Ascending aorta (tissue), 2 donors: ENCODE results near the gene SLITRK2. TPM values are rescaled to one million over a fixed set of nuclear protein-coding genes. Genes with fewer than 3 reads are reported as not detected.

Source experiments
- DNase-seq, 2 donors: peaks; one replicate each; pipeline ENCODE4 v3.0.0-alpha.2; 2019; ENCODE audit warnings: low spot score in 2 of 2
- H3K27ac ChIP-seq, 2 donors: fragments of 200-600 bp; sonication (generic); one replicate each; pipeline ENCODE4 v1.5.1; 2016 to 2017; ENCODE audit warnings: mild to moderate bottlenecking in 1 of 2
- H3K27me3 ChIP-seq: fragments of 200-600 bp; sonication (generic); one replicate; pipeline ENCODE4 v1.5.1; 2017
- H3K36me3 ChIP-seq, 2 donors: fragments of 200-600 bp; sonication (generic); one replicate each; pipeline ENCODE4 v1.5.1; 2016
- H3K4me1 ChIP-seq, 2 donors: fragments of 200-600 bp; sonication (generic); one replicate each; pipeline ENCODE4 v1.5.1; 2016 to 2017; ENCODE audit warnings: mild to moderate bottlenecking in 1 of 2
- H3K4me3 ChIP-seq, 2 donors: fragments of 200-600 bp; sonication (generic); one replicate each; pipeline ENCODE4 v1.5.1; 2016 to 2017; ENCODE audit warnings: mild to moderate bottlenecking in 1 of 2
- H3K9me3 ChIP-seq, 2 donors: fragments of 200-600 bp; sonication (generic); one replicate each; pipeline ENCODE4 v1.5.1; 2016
- CTCF ChIP-seq, 3 experiments: fragments of 200-600 bp in 2 of 3; fragments of 450-650 bp in 1 of 3; sonication (generic) in 2 of 3; IDR thresholded peaks; one replicate each; pipeline ENCODE4 v1.5.1; 2016 to 2019; ENCODE audit warnings: antibody characterized with exemption in 3 of 3, mild to moderate bottlenecking in 1 of 3, moderate library complexity in 1 of 3
- intact Hi-C: fragments of 100-400 bp; cut with DNase I; formaldehyde crosslinking; loops from one replicate; pipeline ENCODE4 v1.15.1; 2023
- total RNA-seq: library from RNA; depleted of rRNA; stranded (reverse); fragments of >200 nt; gene quantifications from one replicate; pipeline ENCODE4 v1.1.0, GENCODE V29; 2016

SLITRK2 gene, protein sequence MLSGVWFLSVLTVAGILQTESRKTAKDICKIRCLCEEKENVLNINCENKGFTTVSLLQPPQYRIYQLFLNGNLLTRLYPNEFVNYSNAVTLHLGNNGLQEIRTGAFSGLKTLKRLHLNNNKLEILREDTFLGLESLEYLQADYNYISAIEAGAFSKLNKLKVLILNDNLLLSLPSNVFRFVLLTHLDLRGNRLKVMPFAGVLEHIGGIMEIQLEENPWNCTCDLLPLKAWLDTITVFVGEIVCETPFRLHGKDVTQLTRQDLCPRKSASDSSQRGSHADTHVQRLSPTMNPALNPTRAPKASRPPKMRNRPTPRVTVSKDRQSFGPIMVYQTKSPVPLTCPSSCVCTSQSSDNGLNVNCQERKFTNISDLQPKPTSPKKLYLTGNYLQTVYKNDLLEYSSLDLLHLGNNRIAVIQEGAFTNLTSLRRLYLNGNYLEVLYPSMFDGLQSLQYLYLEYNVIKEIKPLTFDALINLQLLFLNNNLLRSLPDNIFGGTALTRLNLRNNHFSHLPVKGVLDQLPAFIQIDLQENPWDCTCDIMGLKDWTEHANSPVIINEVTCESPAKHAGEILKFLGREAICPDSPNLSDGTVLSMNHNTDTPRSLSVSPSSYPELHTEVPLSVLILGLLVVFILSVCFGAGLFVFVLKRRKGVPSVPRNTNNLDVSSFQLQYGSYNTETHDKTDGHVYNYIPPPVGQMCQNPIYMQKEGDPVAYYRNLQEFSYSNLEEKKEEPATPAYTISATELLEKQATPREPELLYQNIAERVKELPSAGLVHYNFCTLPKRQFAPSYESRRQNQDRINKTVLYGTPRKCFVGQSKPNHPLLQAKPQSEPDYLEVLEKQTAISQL
- total RNA-seq: not detected

GRCh38 chrX:145817331-145818185 lies at the start of gene SLITRK2:
Gene SLITRK2 (plus strand): TSS chrX:145817829. CDS start chrX:145822426, 4,597 bp downstream.
- TF ChIP-seq CTCF (IDR thresholded peaks at IDR 0.05): no peak
- H3K36me3 ChIP-seq: no peaks in the 10 kb centered on the region
- no peaks in the 10 kb centered on the region for H3K9me3 ChIP-seq
- intact Hi-C loops: no loop called here
- peak within 1 kb of the TSS; percentile 17 to 54 for H3K4me3 ChIP-seq
- no peaks in the 10 kb centered on the region for H3K4me1 ChIP-seq
- H3K27me3 ChIP-seq: no peaks in the 10 kb centered on the region
- no peak within 1 kb of the TSS for H3K27ac ChIP-seq
- no peak for DNase-seq

DNA sequence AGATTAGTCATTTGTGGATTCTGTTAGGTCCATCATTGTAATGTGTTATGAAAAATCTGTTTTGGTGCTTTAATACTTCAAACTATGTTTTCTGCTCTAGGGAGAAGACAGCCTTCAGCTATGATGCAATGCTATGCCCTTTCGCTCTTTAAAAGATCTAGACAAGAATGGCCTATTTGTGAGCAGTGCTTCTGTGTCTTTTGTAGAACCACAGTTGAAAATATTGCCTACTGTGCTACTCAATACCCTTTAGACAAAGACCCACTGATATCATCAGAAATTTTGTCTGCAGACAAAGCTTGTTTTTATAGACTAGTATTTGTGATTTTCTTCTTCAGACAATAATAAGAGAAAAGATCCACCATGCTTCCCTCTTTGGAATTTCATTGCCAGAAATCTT lies 44.6 kb upstream of the SLITRK2 start:
- Histone ChIP-seq H3K27me3 (no peaks in the 10 kb centered on the region), H3K36me3 (no peaks in the 10 kb centered on the region), H3K9me3 (no peaks in the 10 kb centered on the region), H3K4me3 (no peak overlapping the region), H3K4me1 (no peaks in the 10 kb centered on the region), H3K27ac (no peak overlapping the region)
- no peak for TF ChIP-seq CTCF (IDR thresholded peaks at IDR 0.05)
- DNase-seq: no peak
- intact Hi-C loops: no loop called here

GRCh38 chrX:145792281-145792680 lies 25.3 kb upstream of the SLITRK2 start:
- no peak for TF ChIP-seq CTCF (IDR thresholded peaks at IDR 0.05)
- Histone ChIP-seq H3K4me1 (no peaks in the 10 kb centered on the region), H3K36me3 (no peaks in the 10 kb centered on the region), H3K27ac (no peak overlapping the region), H3K4me3 (no peak overlapping the region), H3K9me3 (no peaks in the 10 kb centered on the region), H3K27me3 (no peaks in the 10 kb centered on the region)
- intact Hi-C loops: no loop called here
- DNase-seq: no peak

DNA sequence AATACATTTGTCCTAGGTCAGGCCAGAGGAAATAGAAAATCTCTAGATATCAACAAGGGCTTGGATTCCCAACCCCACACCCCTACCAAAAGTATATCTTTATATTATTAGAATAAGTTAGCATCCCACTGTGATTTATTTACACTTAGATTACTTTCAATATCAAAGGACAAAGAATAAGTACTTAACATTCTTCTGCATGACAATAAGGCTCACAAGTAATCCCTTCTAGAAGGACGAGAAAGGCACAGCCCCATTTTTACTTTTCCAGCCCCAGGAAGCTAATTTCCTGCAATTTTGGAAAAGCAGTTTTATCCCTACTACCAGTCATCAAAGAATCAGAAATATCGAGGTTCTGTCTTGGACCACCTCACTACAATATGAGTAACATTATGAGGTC lies 14.1 kb upstream of the SLITRK2 start:
- Histone ChIP-seq H3K36me3 (no peaks in the 10 kb centered on the region), H3K9me3 (no peaks in the 10 kb centered on the region), H3K4me1 (no peaks in the 10 kb centered on the region), H3K27me3 (no peaks in the 10 kb centered on the region), H3K27ac (no peak overlapping the region), H3K4me3 (no peak overlapping the region)
- TF ChIP-seq CTCF (IDR thresholded peaks at IDR 0.05): no peak
- no peak for DNase-seq
- intact Hi-C loops: no loop called here

DNA sequence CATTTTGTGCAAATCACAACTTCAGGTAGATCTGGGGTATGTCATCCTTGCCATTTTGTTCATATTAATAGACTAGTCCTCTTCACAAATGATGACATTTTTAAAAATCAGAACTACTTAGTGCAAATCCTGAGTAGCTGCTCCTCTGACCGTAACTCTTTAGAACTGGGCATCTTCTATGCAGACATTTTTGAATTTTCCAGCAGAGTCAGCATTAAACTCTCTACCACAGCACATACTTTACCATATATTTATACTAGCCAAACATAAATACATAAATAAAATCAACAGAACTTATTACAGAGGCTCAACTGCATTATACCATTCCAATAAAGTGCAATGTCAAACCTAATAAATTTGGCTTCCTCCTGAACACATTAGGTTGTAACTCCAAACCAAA lies 4.5 kb upstream of the SLITRK2 start:
- H3K27me3 ChIP-seq: no peaks in the 10 kb centered on the region
- TF ChIP-seq CTCF (IDR thresholded peaks at IDR 0.05): no peak
- no peak for DNase-seq
- no peaks in the 10 kb centered on the region for H3K36me3 ChIP-seq
- intact Hi-C loops: no loop called here
- H3K4me3 ChIP-seq: no peak overlapping the region
- no peak overlapping the region for H3K27ac ChIP-seq
- no peaks in the 10 kb centered on the region for H3K9me3 ChIP-seq
- H3K4me1 ChIP-seq: no peaks in the 10 kb centered on the region
